ENCODE results near the gene PMM2. TPM values are rescaled to one million over a fixed set of nuclear protein-coding genes. Genes with fewer than 3 reads are reported as not detected.
"Not testable (repeated sequence)": the region's sequence is repeated elsewhere in the genome, so short reads cannot be mapped to it uniquely, and the experiment has no call there.

Gene PMM2
- 10 to 100 TPM; 35.2 to 41.9 TPM for total RNA-seq
- 10 to 100 TPM; 21.4 to 26.0 (median 22.5) TPM for polyA plus RNA-seq
- total RNA-seq, result 42.8 to 141 (median 59.5) reads per million in 6 experiments

DNA sequence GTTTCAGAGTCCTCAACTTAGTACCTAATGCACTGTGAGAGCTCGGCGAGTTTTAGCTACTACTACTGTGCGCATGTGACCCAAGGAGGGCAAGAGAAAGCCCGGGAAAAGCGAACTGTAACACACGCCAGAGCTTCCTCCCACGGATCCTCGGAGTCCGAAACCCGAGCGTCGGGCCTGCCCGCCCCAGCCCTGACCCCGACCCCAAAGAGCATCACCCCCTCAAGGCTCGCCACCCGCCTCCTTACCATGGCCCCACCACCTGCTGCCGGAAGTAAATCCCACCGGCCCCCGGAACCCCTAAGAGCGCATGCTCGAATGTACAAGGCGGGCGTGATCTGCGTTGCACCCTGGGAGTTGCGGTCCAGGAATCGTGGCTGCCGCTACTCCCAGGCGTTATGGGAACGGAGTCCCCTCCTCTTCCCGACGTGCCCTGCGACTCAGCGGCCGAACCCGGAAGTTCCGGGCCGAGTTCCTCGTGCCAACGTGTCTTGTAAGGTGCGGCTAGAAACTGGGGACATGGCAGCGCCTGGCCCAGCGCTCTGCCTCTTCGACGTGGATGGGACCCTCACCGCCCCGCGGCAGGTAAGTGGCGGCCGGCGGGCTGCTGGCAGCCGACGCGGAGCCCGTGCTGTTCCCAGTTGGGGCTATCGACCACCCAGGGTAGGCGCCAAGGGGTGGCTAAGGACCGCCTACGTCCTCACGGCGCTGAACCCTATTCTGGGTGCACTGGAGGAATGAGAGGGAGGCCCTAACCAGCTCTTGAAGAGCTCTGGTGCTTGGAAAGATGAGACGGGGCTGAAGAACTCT lies at the start of gene PMM2, which contains the start of gene TMEM186:
TSS of gene PMM2 (plus strand) at position 476 of the 810 bp plus-strand sequence. CDS start at position 520, 44 bp downstream.
TSS of gene TMEM186 (minus strand) at position 276 of the 810 bp plus-strand sequence. CDS start at position 251, 25 bp downstream.
- Mint-ChIP-seq H3K27me3 (no peaks in the 10 kb centered on the region), H3K9me3 (no peaks in the 10 kb centered on the region), H3K36me3 (peaks cover 0 to 18% (median 9%) of the 10 kb centered on the region in 3 donors), H3K27ac (peak within 1 kb of the TSS; percentile 92 to 98 (median 95)), H3K4me3 (peak within 1 kb of the TSS; percentile 92 to 98 (median 97)), H3K4me1 (peaks cover 11 to 63% (median 48%) of the 10 kb centered on the region in 4 donors)
- peak; percentile 88 to 97 (median 94) for DNase-seq
- peak; percentile 96 for ATAC-seq
- POLR2A ChIA-PET, result interaction anchor here (0.6 to 3.2 kb wide), 7 partner anchors 19 to 294 kb away, joined by 3 to 29 read pairs (median 4); partner anchors contain the start of genes ABAT, CARHSP1, HAPSTR1 and METTL22

DNA sequence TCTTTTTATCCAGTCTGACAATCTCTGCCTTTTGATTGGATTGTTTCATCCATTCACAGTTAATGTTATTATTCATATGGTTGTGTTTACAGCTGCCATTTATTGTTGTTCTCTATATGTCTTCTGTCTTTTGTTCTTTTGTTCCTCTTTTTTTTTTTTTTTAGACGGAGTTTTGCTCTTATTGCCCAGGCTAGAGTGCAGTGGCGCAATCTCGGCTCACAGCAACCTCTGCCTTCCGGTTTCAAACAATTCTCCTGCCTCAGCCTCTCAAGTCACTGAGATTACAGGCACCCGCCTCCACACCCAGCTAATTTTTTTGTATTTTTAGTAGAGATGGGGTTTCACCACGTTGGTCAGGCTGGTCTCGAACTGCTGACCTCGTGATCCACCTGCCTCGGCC lies 48.7 kb upstream of the PMM2 start:
- H3K27me3 Mint-ChIP-seq, ATAC-seq, H3K4me3 Mint-ChIP-seq, H3K4me1 Mint-ChIP-seq, DNase-seq, H3K9me3 Mint-ChIP-seq: not testable (repeated sequence)
- peaks cover 0 to 25% (median 10%) of the 10 kb centered on the region in 3 donors for H3K36me3 Mint-ChIP-seq
- H3K27ac Mint-ChIP-seq, result peak overlapping the region in 1 of 10 donors; percentile 27
- POLR2A ChIA-PET, result interaction anchor here (0.6 kb wide), 1 partner anchor 65 kb away, joined by 4 read pairs; no protein-coding TSS in a partner anchor

DNA sequence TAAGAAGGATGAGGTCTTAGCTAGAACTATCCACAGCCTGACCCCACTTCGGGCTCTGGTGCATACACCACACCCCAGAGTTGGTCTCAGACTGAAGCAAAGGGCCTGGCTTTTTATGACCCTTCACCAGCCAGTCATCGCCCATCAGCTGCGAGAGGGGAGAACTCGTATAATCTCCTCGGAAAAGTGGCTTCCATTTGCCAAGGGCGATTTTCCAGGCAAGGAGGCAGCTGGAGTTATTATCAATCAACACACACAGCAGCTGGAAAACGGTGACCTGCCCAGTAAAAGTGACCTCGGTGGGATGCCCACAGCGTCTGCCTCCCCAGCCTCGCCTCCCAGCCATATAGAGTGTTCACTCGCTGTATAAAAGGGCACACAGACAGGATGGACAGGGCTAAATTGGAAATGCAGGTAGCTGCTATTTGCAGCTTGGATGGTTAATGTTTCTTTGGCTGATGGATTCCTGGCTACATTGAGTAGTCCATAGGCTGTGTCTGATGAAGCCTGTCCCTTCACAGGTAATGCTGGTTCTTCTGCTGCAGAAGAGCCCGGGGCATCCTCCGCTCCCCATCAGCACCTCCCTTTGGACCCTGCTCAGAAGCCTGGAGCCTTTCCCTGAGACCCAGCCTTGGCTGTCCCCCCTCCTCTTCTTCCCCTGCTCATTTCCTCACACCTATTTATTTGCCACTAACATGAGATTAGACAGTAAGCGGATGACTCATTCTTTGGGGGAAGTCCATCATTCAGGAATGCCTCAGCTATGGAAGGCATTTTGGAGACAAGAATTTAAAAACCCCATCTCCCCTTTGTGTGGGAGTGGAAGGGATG lies 45.9 kb upstream of the PMM2 start:
- Mint-ChIP-seq H3K36me3 (peaks cover 0 to 25% (median 10%) of the 10 kb centered on the region in 3 donors), H3K9me3 (no peaks in the 10 kb centered on the region), H3K27ac (peak overlapping the region in 1 of 10 donors; percentile 34), H3K4me3 (no peak overlapping the region), H3K27me3 (no peaks in the 10 kb centered on the region), H3K4me1 (no peaks in the 10 kb centered on the region)
- no peak for DNase-seq
- no peak for ATAC-seq
- POLR2A ChIA-PET, result no interaction called here

DNA sequence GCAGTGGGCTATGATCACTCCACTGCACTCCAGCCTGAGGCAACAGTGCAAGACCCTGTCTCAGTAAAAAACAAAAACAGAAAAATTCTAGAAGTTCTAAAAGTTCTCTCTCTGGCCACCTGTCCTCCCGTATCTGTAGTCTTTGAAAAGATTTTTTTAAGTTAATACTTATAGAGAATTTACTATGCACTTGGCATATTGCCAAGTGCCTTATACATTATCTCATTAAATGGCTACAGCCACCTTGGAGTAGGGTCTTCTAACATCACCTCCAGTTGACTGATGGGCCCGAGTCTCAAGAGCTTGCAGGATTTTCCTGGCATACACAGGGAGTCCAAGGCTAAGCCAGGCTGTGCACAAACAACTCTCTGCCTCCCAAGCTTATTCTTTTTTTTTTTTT lies 44.9 kb upstream of the PMM2 start:
- no peaks in the 10 kb centered on the region for H3K4me1 Mint-ChIP-seq
- POLR2A ChIA-PET, result no interaction called here
- H3K27ac Mint-ChIP-seq, result no peak overlapping the region
- DNase-seq (no peak), ATAC-seq (no peak)
- no peaks in the 10 kb centered on the region for H3K27me3 Mint-ChIP-seq
- H3K4me3 Mint-ChIP-seq, result no peak overlapping the region
- H3K36me3 Mint-ChIP-seq, result peaks cover 0 to 25% (median 9%) of the 10 kb centered on the region in 3 donors
- H3K9me3 Mint-ChIP-seq, result no peaks in the 10 kb centered on the region

DNA sequence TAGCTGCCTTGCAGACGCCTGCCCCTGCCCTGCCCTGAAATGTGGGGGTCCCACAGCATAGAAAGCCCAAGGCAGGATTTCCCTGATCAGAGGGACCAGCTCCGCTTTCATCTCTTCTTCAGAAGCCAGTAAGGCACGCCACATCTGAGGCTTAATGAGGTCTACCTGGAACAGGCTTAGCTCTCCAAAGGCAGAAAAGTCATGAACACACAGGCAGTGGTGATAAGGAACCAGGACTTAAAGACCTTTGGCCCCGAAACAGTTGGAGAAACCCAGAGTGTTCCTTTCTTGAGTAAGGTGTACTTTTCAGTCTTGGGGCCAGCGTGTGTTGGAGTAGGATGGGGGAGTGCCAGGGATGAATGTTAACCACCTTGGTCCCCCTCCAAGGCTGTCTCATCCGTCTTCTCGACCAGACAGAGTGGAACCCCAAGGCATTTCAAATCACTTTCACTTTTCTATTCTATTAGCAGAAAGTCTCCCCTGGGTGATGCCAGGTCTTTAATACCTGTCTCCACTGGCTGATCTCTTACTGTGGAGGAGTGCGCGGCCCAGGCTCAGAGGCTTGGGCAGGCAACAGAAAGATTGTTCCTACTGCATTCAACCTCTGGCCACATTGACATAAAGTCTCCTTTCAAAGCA lies 44.1 kb upstream of the PMM2 start:
- no peaks in the 10 kb centered on the region for H3K9me3 Mint-ChIP-seq
- no peak overlapping the region for H3K27ac Mint-ChIP-seq
- ATAC-seq, result no peak
- POLR2A ChIA-PET, result interaction anchor here (0.6 kb wide), 1 partner anchor 129 kb away, joined by 4 read pairs; no protein-coding TSS in a partner anchor
- peaks cover 0 to 27% (median 9%) of the 10 kb centered on the region in 3 donors for H3K36me3 Mint-ChIP-seq
- DNase-seq, result no peak
- no peak overlapping the region for H3K4me3 Mint-ChIP-seq
- H3K4me1 Mint-ChIP-seq, result no peaks in the 10 kb centered on the region
- H3K27me3 Mint-ChIP-seq, result no peaks in the 10 kb centered on the region

DNA sequence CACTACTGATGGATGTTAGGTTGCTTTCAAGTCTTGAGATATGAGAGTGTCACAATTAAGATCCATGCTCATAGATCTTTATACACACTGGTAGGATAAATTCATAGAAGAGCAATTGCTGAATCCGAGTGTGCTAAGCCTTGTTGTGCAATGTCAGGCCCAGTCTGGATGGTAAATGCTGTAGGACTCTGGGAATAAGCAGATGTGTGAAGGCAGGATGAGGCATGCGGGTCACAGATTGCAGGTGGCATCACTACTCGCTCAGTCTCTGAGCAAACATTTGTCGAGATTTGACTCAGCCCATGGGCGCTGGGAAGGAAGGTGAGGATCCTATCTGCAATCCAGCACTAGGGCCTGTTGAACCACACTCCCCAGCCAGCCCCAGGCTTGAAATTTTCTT lies 40.9 kb upstream of the PMM2 start:
- Mint-ChIP-seq H3K9me3 (no peaks in the 10 kb centered on the region), H3K27me3 (no peaks in the 10 kb centered on the region), H3K4me1 (no peaks in the 10 kb centered on the region), H3K4me3 (no peak overlapping the region), H3K27ac (no peak overlapping the region), H3K36me3 (peaks cover 0 to 16% (median 14%) of the 10 kb centered on the region in 3 donors)
- DNase-seq, result no peak
- no peak for ATAC-seq
- POLR2A ChIA-PET, result no interaction called here

DNA sequence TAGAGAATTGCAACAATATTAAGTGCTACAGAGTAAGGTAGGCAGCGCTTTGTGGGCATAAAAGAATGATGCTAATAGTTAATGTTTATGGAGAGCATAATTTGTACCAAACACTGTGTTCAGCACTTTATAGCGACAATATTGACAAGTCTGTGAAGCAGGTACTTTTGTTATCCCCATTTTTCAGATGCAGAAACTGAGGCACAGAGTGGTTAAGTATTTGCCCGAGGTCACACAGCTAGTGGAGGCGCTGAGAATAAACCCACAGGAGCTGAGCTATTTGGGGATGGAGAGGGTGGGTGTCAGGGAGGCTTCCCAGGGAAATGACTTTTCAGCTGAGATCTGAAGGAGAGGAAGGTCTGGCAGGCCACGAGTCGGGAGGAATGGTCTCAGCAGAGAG lies 39.6 kb upstream of the PMM2 start:
- H3K4me3 Mint-ChIP-seq, result no peak overlapping the region
- POLR2A ChIA-PET, result no interaction called here
- H3K27me3 Mint-ChIP-seq, result no peaks in the 10 kb centered on the region
- ATAC-seq, result no peak
- no peaks in the 10 kb centered on the region for H3K4me1 Mint-ChIP-seq
- H3K9me3 Mint-ChIP-seq, result no peaks in the 10 kb centered on the region
- no peak overlapping the region for H3K27ac Mint-ChIP-seq
- no peak for DNase-seq
- H3K36me3 Mint-ChIP-seq, result peaks cover 0 to 16% (median 16%) of the 10 kb centered on the region in 3 donors

DNA sequence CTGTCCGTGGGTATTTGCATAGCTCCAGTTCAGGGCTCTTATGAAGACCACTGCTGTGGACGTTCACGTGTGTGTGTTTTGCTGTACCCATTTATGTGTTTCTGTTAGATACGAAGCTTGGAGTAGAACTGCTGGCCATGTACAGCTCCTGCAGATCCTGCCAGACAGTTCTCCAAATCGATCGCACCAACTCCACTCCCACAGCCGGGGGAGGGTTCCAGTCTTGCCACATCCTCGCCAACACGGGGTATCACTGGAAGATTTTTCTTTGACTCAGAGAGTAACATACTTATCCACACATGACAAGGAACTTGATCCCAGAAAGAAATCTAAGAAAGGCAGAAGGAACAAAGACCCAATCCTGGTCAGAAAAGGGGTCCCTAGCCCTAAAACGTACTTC lies 37.6 kb upstream of the PMM2 start:
- ATAC-seq (no peak), DNase-seq (no peak)
- Mint-ChIP-seq H3K9me3 (no peaks in the 10 kb centered on the region), H3K27me3 (no peaks in the 10 kb centered on the region), H3K36me3 (peaks cover 0 to 18% (median 13%) of the 10 kb centered on the region in 3 donors), H3K27ac (peak overlapping the region in 1 of 10 donors; percentile 61), H3K4me3 (no peak overlapping the region), H3K4me1 (no peaks in the 10 kb centered on the region)
- POLR2A ChIA-PET, result no interaction called here

DNA sequence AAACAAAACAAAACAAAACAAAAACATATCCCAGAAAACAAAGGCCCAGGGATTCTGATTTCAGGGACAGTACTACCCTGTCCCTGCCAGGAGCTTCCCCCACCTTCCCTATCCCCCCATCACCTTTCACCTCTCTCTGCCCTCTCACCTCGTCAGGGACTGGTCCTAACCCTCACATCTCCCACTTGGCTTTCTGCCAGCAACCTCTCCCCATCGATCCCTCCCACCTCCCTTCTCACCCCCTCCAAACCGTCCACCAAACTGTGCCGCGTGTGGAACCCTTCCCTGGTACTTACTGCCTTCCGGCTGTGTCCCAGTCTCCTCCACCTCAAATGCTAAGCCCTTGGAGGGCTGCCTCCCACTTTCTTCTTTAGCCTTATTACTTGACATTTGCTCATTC lies 36.6 kb upstream of the PMM2 start:
- POLR2A ChIA-PET, result no interaction called here
- Mint-ChIP-seq H3K36me3 (peaks cover 0 to 23% (median 17%) of the 10 kb centered on the region in 3 donors), H3K4me1 (no peaks in the 10 kb centered on the region), H3K9me3 (no peaks in the 10 kb centered on the region), H3K27ac (peak overlapping the region in 1 of 10 donors; percentile 61), H3K27me3 (no peaks in the 10 kb centered on the region), H3K4me3 (no peak overlapping the region)
- DNase-seq (no peak), ATAC-seq (no peak)

DNA sequence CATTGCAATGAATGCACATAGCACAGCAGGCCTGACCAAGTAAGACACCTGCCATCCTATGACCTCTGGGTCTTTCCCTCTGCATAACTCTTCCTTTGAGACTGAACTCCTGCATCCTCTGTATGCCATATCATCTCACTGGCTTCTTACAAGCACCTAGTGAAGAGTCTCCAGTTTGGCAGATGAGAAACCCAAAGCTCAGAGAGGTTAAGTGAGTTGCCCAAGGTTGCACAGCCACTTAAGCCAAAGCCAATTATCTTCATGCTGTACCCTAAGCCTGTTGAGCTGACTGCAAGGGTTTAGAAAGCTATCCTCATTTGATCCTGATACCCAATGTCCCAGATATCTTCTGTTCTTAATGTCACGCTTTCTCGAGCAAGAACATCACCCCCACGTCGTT lies 35.4 kb upstream of the PMM2 start:
- no peak overlapping the region for H3K4me3 Mint-ChIP-seq
- no peaks in the 10 kb centered on the region for H3K4me1 Mint-ChIP-seq
- H3K36me3 Mint-ChIP-seq, result peaks cover 0 to 32% (median 15%) of the 10 kb centered on the region in 3 donors
- DNase-seq (no peak), ATAC-seq (no peak)
- no peaks in the 10 kb centered on the region for H3K27me3 Mint-ChIP-seq
- POLR2A ChIA-PET, result no interaction called here
- H3K27ac Mint-ChIP-seq, result no peak overlapping the region
- no peaks in the 10 kb centered on the region for H3K9me3 Mint-ChIP-seq

DNA sequence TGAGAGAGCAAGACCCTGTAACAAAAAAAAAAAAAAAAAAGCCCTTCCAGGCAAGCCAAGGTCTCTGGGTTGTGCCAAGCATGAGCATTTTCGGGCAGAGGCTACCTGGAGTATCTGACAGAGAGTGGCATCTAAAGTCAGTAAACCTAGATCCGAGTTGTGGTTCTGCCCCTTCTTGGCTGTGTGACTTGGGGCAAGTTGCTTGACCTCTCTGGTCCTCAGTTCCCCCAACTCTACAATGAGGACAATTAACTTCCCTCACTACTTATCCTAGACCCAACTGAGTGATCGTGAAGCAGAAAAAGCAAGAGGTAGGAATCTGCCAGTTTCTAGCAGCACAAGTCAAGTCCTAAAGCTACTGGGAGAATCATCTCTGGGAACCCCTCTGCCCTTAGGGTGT lies 34.6 kb upstream of the PMM2 start:
- POLR2A ChIA-PET, result no interaction called here
- Mint-ChIP-seq H3K36me3 (peaks cover 0 to 34% (median 17%) of the 10 kb centered on the region in 3 donors), H3K9me3 (no peaks in the 10 kb centered on the region), H3K27ac (no peak overlapping the region), H3K4me1 (no peaks in the 10 kb centered on the region), H3K27me3 (no peaks in the 10 kb centered on the region), H3K4me3 (no peak overlapping the region)
- ATAC-seq (no peak), DNase-seq (no peak)

DNA sequence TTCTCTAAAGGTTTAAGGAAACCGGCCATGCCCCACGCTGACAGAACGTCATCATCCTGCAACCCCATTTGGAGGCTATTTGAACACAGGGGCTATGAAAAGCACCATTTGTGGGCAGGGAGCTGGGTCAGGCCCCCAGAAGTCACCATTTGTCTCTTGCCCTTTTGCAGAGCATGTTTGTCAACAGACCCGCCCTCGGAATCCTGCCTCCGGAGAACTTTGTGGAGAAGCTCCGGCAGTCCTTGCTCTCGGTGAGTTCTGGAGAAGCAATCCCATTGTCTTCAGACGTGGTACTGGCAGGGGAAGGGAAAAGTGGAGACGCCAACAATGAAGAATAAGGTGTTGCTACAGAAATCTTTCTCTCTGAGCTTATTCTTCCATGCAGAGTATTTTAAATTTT lies 33.7 kb upstream of the PMM2 start:
- Mint-ChIP-seq H3K27me3 (no peaks in the 10 kb centered on the region), H3K9me3 (no peaks in the 10 kb centered on the region), H3K36me3 (peaks cover 0 to 42% (median 23%) of the 10 kb centered on the region in 3 donors), H3K4me3 (no peak overlapping the region), H3K27ac (no peak overlapping the region), H3K4me1 (no peaks in the 10 kb centered on the region)
- POLR2A ChIA-PET, result no interaction called here
- DNase-seq, result no peak
- ATAC-seq, result no peak
